ENCODE measurements around the gene TMEM183A.

The TMEM183A gene

GRCh38 chr1:203049077-203049476, 41.9 kb downstream of the TMEM183A start:
- CTCF ChIA-PET = interaction anchor here (1.2 to 9.2 kb wide), 2 partner anchors 8 to 1758 kb away, joined by 3 to 77 read pairs; no protein-coding TSS in a partner anchor
- TF ChIP-seq CTCF (IDR thresholded peaks at IDR 0.05; ENCODE audit: control extremely low read depth, extremely low read depth, low read depth, missing control alignments) = no peak
- DNase-seq (ENCODE audit: extremely low spot score) = no peak
- POLR2A ChIA-PET = no interaction called here

- DNase-seq (ENCODE audit: extremely low spot score) = no peak
- no peak for TF ChIP-seq CTCF (IDR thresholded peaks at IDR 0.05; ENCODE audit: control extremely low read depth, extremely low read depth, low read depth, missing control alignments)
- CTCF ChIA-PET = interaction anchor here (1.2 to 9.2 kb wide), 2 partner anchors 8 to 1758 kb away, joined by 3 to 77 read pairs; no protein-coding TSS in a partner anchor
- POLR2A ChIA-PET = no interaction called here
These were observed 42.5 kb downstream of the TMEM183A start for GRCh38 chr1:203049576-203050180.

GRCh38 chr1:203050826-203051225, 43.7 kb downstream of the TMEM183A start:
- ChIA-PET CTCF (interaction anchor here (1.5 to 9.2 kb wide), 4 partner anchors 9 to 165 kb away, joined by 3 to 77 read pairs (median 4); no protein-coding TSS in a partner anchor), POLR2A (no interaction called here)
- DNase-seq (ENCODE audit: extremely low spot score) = no peak
- no peak for TF ChIP-seq CTCF (IDR thresholded peaks at IDR 0.05; ENCODE audit: control extremely low read depth, extremely low read depth, low read depth, missing control alignments)

GRCh38 chr1:203051841-203052324, 44.7 kb downstream of the TMEM183A start:
- DNase-seq (ENCODE audit: extremely low spot score) = no peak
- ChIA-PET CTCF (interaction anchor here (0.9 to 9.2 kb wide), 5 partner anchors 8 to 436 kb away, joined by 3 to 77 read pairs (median 4); no protein-coding TSS in a partner anchor), POLR2A (no interaction called here)
- TF ChIP-seq CTCF (IDR thresholded peaks at IDR 0.05; ENCODE audit: control extremely low read depth, extremely low read depth, low read depth, missing control alignments) = no peak

- ChIA-PET CTCF (interaction anchor here (0.9 to 9.2 kb wide), 3 partner anchors 11 to 435 kb away, joined by 4 to 77 read pairs (median 4); no protein-coding TSS in a partner anchor), POLR2A (no interaction called here)
- no peak for TF ChIP-seq CTCF (IDR thresholded peaks at IDR 0.05; ENCODE audit: control extremely low read depth, extremely low read depth, low read depth, missing control alignments)
- no peak for DNase-seq (ENCODE audit: extremely low spot score)
These were observed 45.4 kb downstream of the TMEM183A start for GRCh38 chr1:203052601-203053000.

GRCh38 chr1:203054184-203054583, 47.0 kb downstream of the TMEM183A start:
- CTCF ChIA-PET = interaction anchor here (1.3 to 9.2 kb wide), 3 partner anchors 13 to 213 kb away, joined by 5 to 77 read pairs (median 6); no protein-coding TSS in a partner anchor
- TF ChIP-seq CTCF (IDR thresholded peaks at IDR 0.05; ENCODE audit: control extremely low read depth, extremely low read depth, low read depth, missing control alignments) = no peak
- POLR2A ChIA-PET = no interaction called here
- DNase-seq (ENCODE audit: extremely low spot score) = no peak
